Measurements from ENCODE around the gene ZYG11A.
A peak's percentile ranks its signal among the peaks of the same experiment; 100 is the strongest.

The ZYG11A gene

GRCh38 chr1:52919051-52919722 lies 76.6 kb downstream of the ZYG11A start:
- no peak for DNase-seq

GRCh38 chr1:52919723-52920483 lies 77.3 kb downstream of the ZYG11A start:
- no peak for DNase-seq

DNA sequence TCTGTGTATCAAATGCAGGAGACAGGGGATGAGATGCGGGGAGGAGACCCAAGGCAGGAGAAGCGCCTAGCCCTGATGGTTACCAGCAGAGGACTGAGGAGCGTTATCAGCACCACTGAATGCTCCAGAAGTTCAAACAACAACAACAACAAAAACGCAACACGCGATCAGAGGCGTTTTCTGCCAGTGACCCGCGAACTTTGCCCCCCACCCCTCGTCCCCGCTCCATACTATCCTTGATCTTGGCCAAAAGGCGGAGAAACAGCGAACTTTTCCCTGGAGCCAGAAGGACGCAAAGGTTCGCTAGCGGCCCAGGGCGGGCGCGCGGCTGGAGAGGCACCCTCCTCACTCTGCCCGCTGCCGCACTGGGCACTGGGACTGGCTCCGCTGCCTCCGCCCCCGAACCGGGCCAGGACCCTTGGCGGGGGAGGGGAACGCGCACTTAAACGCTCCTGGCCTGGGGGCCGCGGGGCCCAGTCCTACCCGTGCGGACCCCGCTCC lies 78.3 kb downstream of the ZYG11A start:
- DNase-seq, result no peak

- DNase-seq, result no peak
Observed at GRCh38 chr1:52925571-52926005, 83.0 kb downstream of the ZYG11A start.

GRCh38 chr1:52926864-52927211 lies 84.3 kb downstream of the ZYG11A start:
- no peak for DNase-seq

DNA sequence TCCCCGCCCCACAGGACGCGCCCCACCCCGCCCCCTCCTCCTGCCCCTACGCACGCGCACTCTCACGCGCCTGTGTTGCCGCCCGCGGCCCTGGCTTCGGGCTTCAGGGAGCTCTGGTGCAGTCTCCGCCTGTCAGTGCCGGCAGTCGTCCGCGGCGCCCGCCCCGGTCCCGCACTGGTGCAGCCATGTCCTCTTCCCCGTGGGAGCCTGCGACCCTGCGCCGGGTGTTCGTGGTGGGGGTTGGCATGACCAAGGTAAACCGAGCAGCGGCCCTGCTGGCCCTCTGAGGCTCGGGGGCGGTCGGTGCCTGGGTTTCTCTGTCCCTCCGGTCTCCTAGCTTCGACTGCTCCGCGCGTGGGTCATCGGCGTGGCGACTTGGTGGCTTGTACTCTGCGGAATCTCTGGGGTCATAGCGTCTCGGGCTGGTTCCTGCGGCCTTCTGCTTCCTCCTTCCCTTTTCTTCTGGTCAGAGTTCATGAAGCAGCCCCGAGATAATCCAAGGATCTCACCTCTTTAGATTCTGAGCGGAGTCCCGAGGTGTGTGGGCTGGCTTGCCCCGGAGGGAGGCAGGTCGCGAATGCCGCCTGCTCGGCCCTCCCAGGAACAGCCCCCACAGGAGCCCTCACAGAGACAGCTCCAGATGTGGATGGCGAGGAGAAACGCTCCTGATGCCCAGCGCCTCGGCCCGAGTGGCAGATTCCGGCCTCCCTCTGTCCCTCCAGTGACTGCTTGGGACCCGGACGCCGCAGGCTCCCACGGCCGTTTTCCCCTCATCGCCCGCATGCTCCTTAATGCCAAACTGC lies 84.9 kb downstream of the ZYG11A start, which contains the start of gene SCP2:
Gene SCP2 (plus strand): TSS at position 65 of the 803 bp plus-strand sequence. CDS start 121 bp downstream, at position 186.
- DNase-seq, result peak; percentile 77 to 81

- no peak for DNase-seq
Observed at GRCh38 chr1:52928015-52928404, 85.5 kb downstream of the ZYG11A start.

- no peak for DNase-seq
Observed at GRCh38 chr1:52929019-52929418, 86.5 kb downstream of the ZYG11A start.

- DNase-seq, result no peak
Observed at GRCh38 chr1:52937433-52938182, 95.0 kb downstream of the ZYG11A start.

DNA sequence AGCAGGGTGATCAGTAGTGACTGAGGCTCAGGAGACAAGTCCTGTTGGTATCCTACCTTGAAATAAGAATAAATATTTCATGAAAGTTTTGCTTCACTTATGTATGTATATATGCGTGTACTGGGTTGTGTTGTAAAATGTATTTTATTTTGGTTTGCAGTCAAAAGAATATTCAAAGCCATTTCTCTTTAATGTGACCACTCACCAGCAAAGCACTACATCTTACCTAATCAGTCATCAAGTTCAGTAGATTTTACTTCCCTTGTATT lies 95.6 kb downstream of the ZYG11A start:
- no peak for DNase-seq

DNA sequence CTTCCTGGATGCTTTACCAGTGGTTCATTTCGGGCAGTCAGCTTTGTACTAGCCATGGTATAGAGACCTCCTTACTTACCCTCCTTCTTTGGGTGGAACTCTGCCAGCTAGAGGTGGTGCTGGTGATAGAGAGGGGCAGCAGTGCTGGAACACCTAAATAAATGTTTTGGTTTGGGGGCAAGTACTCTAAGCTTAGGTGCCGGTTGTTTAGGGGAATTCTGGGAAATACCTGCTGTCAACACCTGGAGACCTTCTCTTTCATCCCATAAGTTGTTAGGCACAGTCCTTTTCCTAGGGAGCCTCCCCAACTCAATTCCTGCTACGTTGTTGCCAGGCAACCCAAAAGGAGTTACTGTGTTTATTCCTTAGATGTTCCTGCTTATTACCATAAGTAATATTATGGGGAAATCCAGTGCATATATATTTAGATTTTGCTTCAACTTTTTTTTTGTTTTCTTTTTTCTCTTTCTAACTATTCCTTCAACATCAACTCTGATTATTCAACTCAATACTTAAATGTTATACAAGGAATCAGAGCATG lies 101.4 kb downstream of the ZYG11A start:
- no peak for DNase-seq

GRCh38 chr1:52944566-52944965 lies 102.0 kb downstream of the ZYG11A start:
- no peak for DNase-seq
